ENCODE measurements around the gene DTNBP1.
"Not testable (repeated sequence)": the region's sequence is repeated elsewhere in the genome, so short reads cannot be mapped to it uniquely, and the experiment has no call there.

The DTNBP1 gene

DNA sequence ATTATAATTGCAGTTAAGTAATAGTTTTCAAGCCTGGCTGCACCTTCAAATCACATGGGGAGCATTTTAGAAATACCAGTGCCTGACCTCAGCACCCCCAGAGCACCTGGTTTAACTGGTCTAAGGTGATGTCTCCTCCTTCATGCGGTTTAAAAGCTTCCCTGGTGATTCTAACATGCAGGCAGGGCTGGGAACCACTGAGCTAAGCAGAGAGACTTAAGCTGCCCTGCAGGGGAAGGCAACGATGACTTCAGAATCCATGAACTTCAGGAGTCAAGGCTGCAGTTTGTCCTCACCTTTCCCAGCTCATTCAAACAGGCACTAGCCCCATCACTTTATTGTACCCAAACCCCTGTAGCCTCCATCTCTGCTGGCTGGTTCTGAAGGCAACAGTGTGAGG, 6.1 kb upstream of the DTNBP1 start:
- Histone ChIP-seq H3K27me3 (ENCODE audit: control insufficient read depth in 5 of 5, insufficient read depth in 4 of 5, low read length in 5 of 5) (peaks cover 0 to 4% (median 3%) of the 10 kb centered on the region in 5 donors), H3K27ac (ENCODE audit: low read depth, low read length) (no peak overlapping the region), H3K36me3 (ENCODE audit: control insufficient read depth in 5 of 5, insufficient read depth in 5 of 5, low read length in 5 of 5) (no peaks in the 10 kb centered on the region), H3K9me3 (ENCODE audit: control insufficient read depth in 5 of 5, low read length in 5 of 5) (no peaks in the 10 kb centered on the region), H3K9ac (ENCODE audit: low read length in 5 of 5) (no peak overlapping the region), H3K4me1 (ENCODE audit: control insufficient read depth in 5 of 5, insufficient read depth in 5 of 5, low read length in 5 of 5) (no peaks in the 10 kb centered on the region), H3K4me3 (ENCODE audit: low read depth in 1 of 5, low read length in 5 of 5) (no peak overlapping the region)

GRCh38 chr6:15666896-15667295, 4.1 kb upstream of the DTNBP1 start:
- not testable (repeated sequence) for H3K27me3 ChIP-seq (ENCODE audit: control insufficient read depth in 5 of 5, insufficient read depth in 4 of 5, low read length in 5 of 5); H3K9me3 ChIP-seq (ENCODE audit: control insufficient read depth in 5 of 5, low read length in 5 of 5)

DNA sequence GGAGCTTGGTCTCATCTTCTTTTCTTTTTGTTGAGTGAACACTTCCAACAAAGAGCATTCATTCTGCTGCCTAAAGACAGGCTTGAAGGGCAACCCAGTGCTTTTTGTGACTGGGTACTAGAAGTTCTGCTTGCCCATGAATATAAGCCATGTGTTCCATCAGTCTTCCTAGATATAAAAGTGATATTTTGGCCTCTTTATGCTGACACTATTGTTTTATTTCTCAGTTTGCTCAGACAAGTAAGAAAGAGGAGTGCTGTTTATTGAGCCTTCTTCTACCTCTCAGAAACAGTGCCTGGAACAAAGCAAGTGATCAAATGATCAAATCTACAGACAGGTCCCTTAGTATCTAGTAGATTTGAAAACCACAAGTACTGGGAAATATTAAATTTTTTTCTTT, 2.4 kb upstream of the DTNBP1 start:
- Histone ChIP-seq H3K9me3 (ENCODE audit: control insufficient read depth in 5 of 5, low read length in 5 of 5) (no peaks in the 10 kb centered on the region), H3K9ac (ENCODE audit: low read length in 5 of 5) (no peak overlapping the region), H3K4me3 (ENCODE audit: low read depth in 1 of 5, low read length in 5 of 5) (no peak overlapping the region), H3K4me1 (ENCODE audit: control insufficient read depth in 5 of 5, insufficient read depth in 5 of 5, low read length in 5 of 5) (peaks cover 3 to 16% (median 13%) of the 10 kb centered on the region in 5 donors), H3K36me3 (ENCODE audit: control insufficient read depth in 5 of 5, insufficient read depth in 5 of 5, low read length in 5 of 5) (no peaks in the 10 kb centered on the region), H3K27me3 (ENCODE audit: control insufficient read depth in 5 of 5, insufficient read depth in 4 of 5, low read length in 5 of 5) (peaks cover 0 to 3% (median 0%) of the 10 kb centered on the region in 5 donors), H3K27ac (ENCODE audit: low read depth, low read length) (no peak overlapping the region)

More at GRCh38 chr6:15666896-15667295, 4.1 kb upstream of the DTNBP1 start:
- H3K4me1 ChIP-seq (ENCODE audit: control insufficient read depth in 5 of 5, insufficient read depth in 5 of 5, low read length in 5 of 5): peaks cover under 1 to 11% (median 9%) of the 10 kb centered on the region in 5 donors
- H3K27ac ChIP-seq (ENCODE audit: low read depth, low read length); H3K9ac ChIP-seq (ENCODE audit: low read length in 5 of 5); H3K4me3 ChIP-seq (ENCODE audit: low read depth in 1 of 5, low read length in 5 of 5); H3K36me3 ChIP-seq (ENCODE audit: control insufficient read depth in 5 of 5, insufficient read depth in 5 of 5, low read length in 5 of 5): not testable (repeated sequence)

DNA sequence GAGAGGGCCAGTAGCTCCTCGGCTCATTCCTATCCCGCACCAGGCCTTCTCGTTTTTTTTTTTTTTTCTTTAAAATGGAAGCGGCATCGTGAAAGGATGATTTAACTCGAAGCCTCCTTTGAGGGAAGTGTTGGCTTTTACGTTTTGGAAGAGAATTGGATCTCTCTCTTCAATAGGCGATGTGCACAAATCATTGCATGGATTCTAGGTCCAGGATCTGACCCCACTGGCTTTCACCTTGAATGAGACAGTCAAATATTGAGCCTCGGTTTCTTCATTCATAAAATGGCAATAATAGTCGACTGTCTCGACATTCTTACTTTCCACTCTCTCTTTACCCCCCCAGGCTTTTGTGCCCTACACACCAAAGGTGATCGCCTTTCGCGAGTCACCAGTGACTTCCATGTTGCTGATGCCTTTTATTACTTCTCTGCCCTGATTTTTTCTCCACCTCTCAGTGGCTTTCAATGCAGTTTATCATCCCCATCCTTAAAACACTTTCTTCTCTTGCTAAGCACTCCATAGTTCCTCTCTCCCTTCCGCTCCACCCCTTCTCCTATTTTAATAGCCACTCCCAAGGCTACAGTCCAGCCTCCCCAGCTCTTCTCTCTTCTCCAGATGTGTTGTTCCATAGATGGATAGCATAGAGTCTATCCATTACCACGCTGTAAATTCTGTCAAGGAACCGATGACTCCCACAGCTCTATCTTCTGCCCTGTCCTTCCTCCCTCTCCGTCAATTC, 473 bp upstream of the DTNBP1 start:
- Histone ChIP-seq H3K9me3 (ENCODE audit: control insufficient read depth in 5 of 5, low read length in 5 of 5) (no peaks in the 10 kb centered on the region), H3K27ac (ENCODE audit: low read depth, low read length) (no peak overlapping the region), H3K4me1 (ENCODE audit: control insufficient read depth in 5 of 5, insufficient read depth in 5 of 5, low read length in 5 of 5) (peaks cover 3 to 16% (median 13%) of the 10 kb centered on the region in 5 donors), H3K27me3 (ENCODE audit: control insufficient read depth in 5 of 5, insufficient read depth in 4 of 5, low read length in 5 of 5) (no peaks in the 10 kb centered on the region), H3K4me3 (ENCODE audit: low read depth in 1 of 5, low read length in 5 of 5) (peak overlapping the region; percentile 56 to 96 (median 83)), H3K9ac (ENCODE audit: low read length in 5 of 5) (no peak overlapping the region), H3K36me3 (ENCODE audit: control insufficient read depth in 5 of 5, insufficient read depth in 5 of 5, low read length in 5 of 5) (no peaks in the 10 kb centered on the region)

DNA sequence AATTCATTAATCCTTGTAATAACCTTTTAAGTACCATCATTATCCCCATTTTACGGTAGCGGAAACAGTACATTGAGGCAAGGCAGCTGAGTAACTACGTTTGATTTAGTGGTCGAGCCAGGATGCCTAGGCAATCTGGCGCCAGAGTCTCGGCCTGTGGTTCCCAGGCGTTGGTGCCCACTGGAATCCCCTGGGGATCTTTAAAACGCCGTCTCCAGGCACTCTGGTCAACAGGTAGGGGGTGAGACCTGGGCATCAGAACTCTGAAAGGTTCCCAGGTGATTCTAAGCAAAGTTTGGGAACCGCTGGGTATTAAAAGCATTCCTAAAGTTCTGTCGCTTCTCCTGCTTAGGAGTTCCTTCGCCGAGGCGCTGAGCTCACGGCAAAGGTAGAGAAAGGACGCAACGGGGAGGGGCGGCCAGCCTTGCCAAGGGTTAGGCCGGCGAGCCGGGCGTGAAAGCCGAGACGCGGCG, 939 bp downstream of the DTNBP1 start:
- Histone ChIP-seq H3K4me3 (ENCODE audit: low read depth in 1 of 5, low read length in 5 of 5) (peak overlapping the region; percentile 69 to 96 (median 83)), H3K27ac (ENCODE audit: low read depth, low read length) (peak overlapping the region; percentile 65), H3K36me3 (ENCODE audit: control insufficient read depth in 5 of 5, insufficient read depth in 5 of 5, low read length in 5 of 5) (no peaks in the 10 kb centered on the region), H3K27me3 (ENCODE audit: control insufficient read depth in 5 of 5, insufficient read depth in 4 of 5, low read length in 5 of 5) (no peaks in the 10 kb centered on the region), H3K4me1 (ENCODE audit: control insufficient read depth in 5 of 5, insufficient read depth in 5 of 5, low read length in 5 of 5) (peaks cover 3 to 16% (median 13%) of the 10 kb centered on the region in 5 donors), H3K9ac (ENCODE audit: low read length in 5 of 5) (peak overlapping the region; percentile 75 to 82 (median 78)), H3K9me3 (ENCODE audit: control insufficient read depth in 5 of 5, low read length in 5 of 5) (no peaks in the 10 kb centered on the region)

GRCh38 chr6:15659181-15659580, 3.6 kb downstream of the DTNBP1 start:
- no peaks in the 10 kb centered on the region for H3K36me3 ChIP-seq (ENCODE audit: control insufficient read depth in 5 of 5, insufficient read depth in 5 of 5, low read length in 5 of 5)
- H3K27me3 ChIP-seq (ENCODE audit: control insufficient read depth in 5 of 5, insufficient read depth in 4 of 5, low read length in 5 of 5): no peaks in the 10 kb centered on the region
- H3K4me1 ChIP-seq (ENCODE audit: control insufficient read depth in 5 of 5, insufficient read depth in 5 of 5, low read length in 5 of 5): peaks cover 3 to 17% (median 15%) of the 10 kb centered on the region in 5 donors
- H3K27ac ChIP-seq (ENCODE audit: low read depth, low read length): no peak overlapping the region
- no peak overlapping the region for H3K9ac ChIP-seq (ENCODE audit: low read length in 5 of 5)
- H3K9me3 ChIP-seq (ENCODE audit: control insufficient read depth in 5 of 5, low read length in 5 of 5): no peaks in the 10 kb centered on the region
- no peak overlapping the region for H3K4me3 ChIP-seq (ENCODE audit: low read depth in 1 of 5, low read length in 5 of 5)

DNA sequence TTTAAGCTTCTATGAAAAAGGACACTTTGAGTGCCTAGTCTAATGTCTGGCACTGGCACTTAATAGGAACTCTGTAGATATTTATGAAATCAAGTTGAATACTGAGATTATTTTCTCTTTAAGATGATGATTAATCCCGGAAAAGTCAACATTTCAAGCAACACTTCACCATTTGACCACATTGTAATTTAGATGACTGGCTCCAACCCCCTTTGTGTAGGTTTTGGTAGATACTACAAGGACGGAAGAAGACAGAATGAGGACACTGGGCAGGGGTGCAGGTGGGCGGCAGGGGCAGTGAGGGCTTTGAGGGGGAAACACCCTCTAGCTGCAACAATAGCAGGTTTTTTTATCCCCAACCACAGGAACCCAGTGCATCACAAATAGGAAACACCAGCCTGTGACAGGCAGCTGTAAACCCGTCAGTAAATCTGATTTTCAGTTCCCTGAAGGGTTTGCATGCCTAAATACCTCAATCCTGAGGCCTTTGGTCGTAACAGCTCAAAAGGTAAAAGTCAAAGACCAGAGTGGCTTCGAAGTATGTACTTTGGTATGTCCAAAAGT, 4.6 kb downstream of the DTNBP1 start:
- H3K36me3 ChIP-seq (ENCODE audit: control insufficient read depth in 5 of 5, insufficient read depth in 5 of 5, low read length in 5 of 5): no peaks in the 10 kb centered on the region
- no peak overlapping the region for H3K4me3 ChIP-seq (ENCODE audit: low read depth in 1 of 5, low read length in 5 of 5)
- peaks cover 3 to 15% (median 12%) of the 10 kb centered on the region in 5 donors for H3K4me1 ChIP-seq (ENCODE audit: control insufficient read depth in 5 of 5, insufficient read depth in 5 of 5, low read length in 5 of 5)
- H3K27ac ChIP-seq (ENCODE audit: low read depth, low read length): no peak overlapping the region
- no peak overlapping the region for H3K9ac ChIP-seq (ENCODE audit: low read length in 5 of 5)
- no peaks in the 10 kb centered on the region for H3K9me3 ChIP-seq (ENCODE audit: control insufficient read depth in 5 of 5, low read length in 5 of 5)
- no peaks in the 10 kb centered on the region for H3K27me3 ChIP-seq (ENCODE audit: control insufficient read depth in 5 of 5, insufficient read depth in 4 of 5, low read length in 5 of 5)

DNA sequence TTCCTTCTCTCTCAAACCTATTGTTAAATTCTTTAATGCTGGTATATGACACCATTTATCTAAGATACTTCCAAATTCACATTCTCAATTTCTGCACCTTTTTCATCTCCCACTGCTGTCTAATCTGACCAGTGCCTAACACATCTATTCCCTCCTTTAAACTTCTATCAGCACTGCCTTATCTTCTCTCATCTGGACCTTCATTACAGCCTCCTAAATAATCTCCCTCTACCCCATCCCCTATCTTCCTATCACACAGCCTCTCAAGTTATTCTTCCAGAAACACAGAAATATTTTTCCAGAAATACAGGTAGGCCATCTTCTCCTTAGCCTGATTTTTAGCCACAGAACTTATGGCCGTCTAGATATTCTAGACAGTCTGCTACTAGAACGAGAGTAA, 5.5 kb downstream of the DTNBP1 start:
- Histone ChIP-seq H3K36me3 (ENCODE audit: control insufficient read depth in 5 of 5, insufficient read depth in 5 of 5, low read length in 5 of 5) (no peaks in the 10 kb centered on the region), H3K4me1 (ENCODE audit: control insufficient read depth in 5 of 5, insufficient read depth in 5 of 5, low read length in 5 of 5) (peaks cover 3 to 13% (median 9%) of the 10 kb centered on the region in 5 donors)

DNA sequence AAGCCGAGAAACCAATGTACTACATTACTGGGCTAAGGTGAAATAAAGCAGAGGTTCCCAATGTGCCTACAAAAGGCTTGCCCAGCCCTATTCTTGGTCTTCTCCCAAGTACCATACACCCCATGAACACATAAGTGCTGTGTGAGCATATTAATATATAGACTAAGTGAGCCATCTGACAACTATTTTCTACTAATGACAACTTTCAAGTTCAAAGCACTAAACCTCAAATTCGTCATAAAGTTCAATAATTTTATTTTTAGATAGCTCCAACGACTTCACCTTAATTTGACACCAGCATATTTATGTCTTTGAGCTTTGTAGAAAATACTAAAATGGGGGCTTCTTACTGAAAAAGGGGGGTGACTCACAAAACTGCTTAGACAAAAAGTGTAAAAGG, 6.7 kb downstream of the DTNBP1 start:
- Histone ChIP-seq H3K36me3 (ENCODE audit: control insufficient read depth in 5 of 5, insufficient read depth in 5 of 5, low read length in 5 of 5) (no peaks in the 10 kb centered on the region), H3K27ac (ENCODE audit: low read depth, low read length) (no peak overlapping the region), H3K27me3 (ENCODE audit: control insufficient read depth in 5 of 5, insufficient read depth in 4 of 5, low read length in 5 of 5) (no peaks in the 10 kb centered on the region), H3K4me1 (ENCODE audit: control insufficient read depth in 5 of 5, insufficient read depth in 5 of 5, low read length in 5 of 5) (peaks cover 0 to 5% (median 0%) of the 10 kb centered on the region in 5 donors), H3K9ac (ENCODE audit: low read length in 5 of 5) (no peak overlapping the region), H3K4me3 (ENCODE audit: low read depth in 1 of 5, low read length in 5 of 5) (no peak overlapping the region), H3K9me3 (ENCODE audit: control insufficient read depth in 5 of 5, low read length in 5 of 5) (no peaks in the 10 kb centered on the region)

More for the DNA sequence above, 5.5 kb downstream of the DTNBP1 start:
- no peak overlapping the region for H3K27ac ChIP-seq (ENCODE audit: low read depth, low read length)
- H3K4me3 ChIP-seq (ENCODE audit: low read depth in 1 of 5, low read length in 5 of 5): no peak overlapping the region
- H3K27me3 ChIP-seq (ENCODE audit: control insufficient read depth in 5 of 5, insufficient read depth in 4 of 5, low read length in 5 of 5): no peaks in the 10 kb centered on the region
- H3K9me3 ChIP-seq (ENCODE audit: control insufficient read depth in 5 of 5, low read length in 5 of 5): no peaks in the 10 kb centered on the region
- no peak overlapping the region for H3K9ac ChIP-seq (ENCODE audit: low read length in 5 of 5)

DNA sequence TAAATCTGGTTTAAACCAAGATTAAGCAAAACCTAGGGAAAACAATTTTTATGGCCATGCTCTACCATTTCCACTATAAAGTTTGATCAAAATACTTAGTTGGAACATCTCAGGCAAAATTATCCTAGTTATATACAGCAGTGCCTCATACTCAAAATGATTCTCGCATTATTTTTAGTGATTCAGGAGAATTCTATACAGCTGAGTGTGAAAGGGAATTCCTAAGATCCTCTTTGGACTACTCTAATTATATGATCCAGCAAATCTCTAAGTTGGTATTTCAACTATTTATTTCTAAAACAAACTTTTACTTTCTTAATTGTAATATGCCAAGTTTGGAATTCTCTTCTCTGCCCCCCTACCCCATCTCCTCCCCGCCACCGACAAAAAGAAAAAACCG, 8.6 kb downstream of the DTNBP1 start:
- Histone ChIP-seq H3K27ac (ENCODE audit: low read depth, low read length) (no peak overlapping the region), H3K9me3 (ENCODE audit: control insufficient read depth in 5 of 5, low read length in 5 of 5) (no peaks in the 10 kb centered on the region), H3K36me3 (ENCODE audit: control insufficient read depth in 5 of 5, insufficient read depth in 5 of 5, low read length in 5 of 5) (peaks cover 0 to 6% (median under 1%) of the 10 kb centered on the region in 5 donors), H3K27me3 (ENCODE audit: control insufficient read depth in 5 of 5, insufficient read depth in 4 of 5, low read length in 5 of 5) (no peaks in the 10 kb centered on the region), H3K9ac (ENCODE audit: low read length in 5 of 5) (no peak overlapping the region), H3K4me1 (ENCODE audit: control insufficient read depth in 5 of 5, insufficient read depth in 5 of 5, low read length in 5 of 5) (peaks cover 0 to 5% (median 0%) of the 10 kb centered on the region in 5 donors), H3K4me3 (ENCODE audit: low read depth in 1 of 5, low read length in 5 of 5) (no peak overlapping the region)
